ENCODE measurements around the gene FBXL15. TPM values are rescaled to one million over a fixed set of nuclear protein-coding genes. Genes with fewer than 3 reads are reported as not detected.

The FBXL15 gene
- total RNA-seq, 1 donor from 2014 or later: 10.1 TPM

DNA sequence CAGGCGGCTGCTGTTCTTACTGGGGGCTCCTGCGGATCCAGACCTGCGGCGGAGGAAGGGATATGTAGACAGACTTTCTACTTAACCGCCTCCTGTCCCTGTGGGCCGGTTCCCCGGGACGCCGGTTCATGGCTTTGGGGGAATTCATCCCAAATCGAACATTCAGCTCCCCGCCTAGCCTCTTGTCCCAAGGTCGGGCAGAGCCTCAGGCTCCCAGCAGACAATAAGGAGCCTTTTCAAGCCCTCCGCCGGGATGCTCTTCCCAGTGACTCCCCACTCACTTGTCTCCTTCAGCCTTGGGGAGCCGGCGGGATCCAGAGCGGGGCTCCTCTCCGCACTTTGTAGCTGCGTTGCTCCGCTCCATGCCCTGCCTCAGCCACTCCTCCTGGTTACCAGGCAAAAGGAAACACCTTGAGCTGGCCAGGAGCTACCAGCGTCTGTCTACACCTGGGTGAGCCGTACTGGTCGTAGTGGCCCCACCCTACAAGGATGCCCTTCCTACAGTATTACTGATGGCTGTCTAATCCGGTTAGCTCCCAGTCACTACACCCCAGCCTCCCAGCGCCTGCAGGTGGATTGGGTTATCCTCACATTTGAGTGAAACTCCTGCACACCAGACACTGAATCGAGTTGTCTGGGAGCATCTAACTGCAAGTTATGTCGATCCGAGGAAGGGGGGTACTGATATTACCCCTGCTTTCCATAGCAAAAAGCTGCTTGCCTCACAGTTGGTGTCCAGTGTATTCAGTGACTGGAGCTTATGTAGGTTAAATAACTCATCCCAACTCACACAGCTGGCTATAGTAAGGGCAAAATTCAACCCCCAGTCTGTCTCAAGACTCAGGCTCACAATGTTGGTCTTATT lies 30.7 kb downstream of the FBXL15 start, which contains the start of gene C10orf95:
C10orf95 (minus strand) TSS at position 439 of the 865 bp plus-strand sequence. CDS start 450 bp downstream, outside the sequence.
- intact Hi-C loops (cut with micrococcal nuclease): loop anchor here (10.0 kb wide), 1 partner anchor 193 kb away; the partner anchor contains the start of gene TRIM8

DNA sequence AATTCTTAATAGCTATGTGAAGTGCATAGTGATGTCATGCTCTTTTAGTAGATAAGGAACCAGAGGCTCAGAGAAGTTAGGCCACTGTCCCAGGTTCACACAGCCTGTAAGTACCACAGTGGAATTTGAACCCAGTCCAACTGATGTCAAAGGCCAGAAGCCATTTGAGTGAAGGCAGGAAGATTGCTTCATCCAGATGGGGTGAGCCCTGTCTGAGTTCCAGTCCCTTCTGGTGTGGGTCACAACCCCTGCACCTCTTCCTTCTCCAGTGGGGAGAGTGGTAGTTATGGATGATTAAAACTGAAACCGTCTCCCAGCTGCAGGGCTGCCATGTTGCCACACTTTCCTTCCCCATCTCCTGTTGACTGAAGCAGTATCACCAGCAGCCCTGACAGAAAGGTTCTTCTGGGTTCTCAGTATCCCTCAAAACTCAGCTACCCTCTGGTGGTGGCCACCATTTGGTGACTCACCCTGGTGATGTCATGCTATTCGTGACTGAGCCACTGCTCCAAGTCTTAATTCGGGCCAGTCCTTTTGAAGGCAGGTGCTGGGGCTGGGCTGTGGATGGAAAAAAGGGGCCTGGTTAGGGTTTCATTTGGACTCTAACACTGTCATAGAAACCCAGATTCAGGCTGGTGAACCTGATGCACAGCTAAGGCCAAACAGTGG lies 32.2 kb downstream of the FBXL15 start:
- intact Hi-C loops (cut with micrococcal nuclease): loop anchor here (10.0 kb wide), 1 partner anchor 192 kb away; the partner anchor contains the start of gene TRIM8

DNA sequence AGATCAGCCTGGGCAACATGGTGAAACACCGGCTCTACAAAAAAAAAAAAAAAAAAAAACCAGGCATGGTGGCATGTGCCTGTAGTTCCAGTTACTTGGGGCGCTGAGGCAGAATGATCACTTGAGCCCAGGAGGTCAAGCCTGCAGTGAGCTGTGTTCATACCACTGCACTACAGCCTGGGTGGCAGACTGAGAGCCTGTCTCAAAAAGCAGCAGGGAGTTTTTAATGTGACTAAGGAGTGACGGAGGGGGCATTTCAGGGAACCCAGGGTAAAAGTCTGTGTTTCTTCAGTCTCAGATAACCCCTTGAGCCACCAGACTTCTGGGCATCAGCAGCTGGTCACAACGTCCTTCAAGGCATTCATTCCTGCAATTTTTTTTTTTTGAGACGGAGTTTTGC lies 32.9 kb downstream of the FBXL15 start:
- intact Hi-C loops (cut with micrococcal nuclease): loop anchor here (10.0 kb wide), 1 partner anchor 191 kb away; the partner anchor contains the start of gene TRIM8

DNA sequence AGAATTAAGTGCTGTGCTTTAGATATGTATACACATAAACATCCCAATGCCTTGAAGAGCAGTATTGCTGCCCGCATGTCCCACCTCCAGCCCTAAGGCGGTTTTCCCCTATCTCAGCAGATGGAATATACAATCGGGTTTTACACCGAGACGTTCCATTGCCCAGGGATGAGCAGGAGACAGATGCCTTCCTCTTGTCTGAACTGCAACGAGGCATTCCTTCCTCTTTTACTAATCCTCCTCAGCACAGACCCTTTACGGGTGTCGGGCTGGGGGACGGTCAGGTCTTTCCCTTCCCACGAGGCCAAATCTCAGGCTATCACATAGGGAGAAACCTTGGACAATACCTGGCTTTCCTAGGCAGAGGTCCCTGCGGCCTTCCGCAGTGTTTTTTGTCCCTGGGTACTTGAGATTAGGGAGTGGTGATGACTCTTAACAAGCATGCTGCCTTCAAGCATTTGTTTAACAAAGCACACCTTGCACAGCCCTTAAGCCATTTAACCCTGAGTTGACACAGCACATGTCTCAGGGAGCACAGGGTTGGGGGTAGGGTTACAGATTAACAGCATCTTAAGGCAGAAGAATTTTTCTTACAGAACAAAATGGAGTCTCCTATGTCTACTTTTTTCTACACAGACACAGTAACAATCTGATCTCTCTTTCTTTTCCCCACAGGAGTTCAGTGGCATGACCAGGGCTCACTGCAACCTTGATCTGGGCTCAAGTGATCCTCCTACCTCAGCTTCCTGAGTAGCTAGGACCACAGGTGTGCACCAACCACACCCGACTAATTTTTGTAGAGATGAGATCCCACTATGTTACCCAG lies 34.2 kb downstream of the FBXL15 start:
- intact Hi-C loops (cut with micrococcal nuclease): loop anchor here (10.0 kb wide), 1 partner anchor 190 kb away; the partner anchor contains the start of gene TRIM8

- intact Hi-C loops (cut with micrococcal nuclease): loop anchor here (10.0 kb wide), 1 partner anchor 189 kb away; the partner anchor contains the start of gene TRIM8
Observed at GRCh38 chr10:102455893-102456471, 35.3 kb downstream of the FBXL15 start.

- intact Hi-C loops (cut with micrococcal nuclease): loop anchor here (10.0 kb wide), 1 partner anchor 187 kb away; the partner anchor contains the start of gene TRIM8
Observed at GRCh38 chr10:102457591-102458150, 37.0 kb downstream of the FBXL15 start.

DNA sequence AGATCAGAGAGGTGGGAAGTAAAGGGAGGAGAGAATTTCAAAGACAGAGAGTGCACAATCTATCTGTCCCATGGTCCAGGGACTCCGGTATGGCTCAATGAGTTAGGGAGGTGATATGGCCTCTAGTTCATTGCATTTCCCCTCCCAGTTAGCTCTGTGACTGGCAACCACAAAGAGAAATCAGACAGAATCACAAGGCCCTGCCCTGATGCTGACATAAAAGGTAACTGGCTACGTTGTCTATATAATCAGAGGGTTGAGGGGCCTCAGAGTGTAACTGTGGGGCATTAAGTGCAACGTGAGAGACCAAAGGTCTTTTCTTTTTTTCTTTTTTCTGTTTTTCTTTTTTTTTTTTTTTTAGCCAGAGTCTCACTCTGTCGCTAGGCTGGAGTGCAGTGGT lies 38.0 kb downstream of the FBXL15 start:
- intact Hi-C loops (cut with micrococcal nuclease): loop anchor here (10.0 kb wide), 1 partner anchor 186 kb away; the partner anchor contains the start of gene TRIM8

DNA sequence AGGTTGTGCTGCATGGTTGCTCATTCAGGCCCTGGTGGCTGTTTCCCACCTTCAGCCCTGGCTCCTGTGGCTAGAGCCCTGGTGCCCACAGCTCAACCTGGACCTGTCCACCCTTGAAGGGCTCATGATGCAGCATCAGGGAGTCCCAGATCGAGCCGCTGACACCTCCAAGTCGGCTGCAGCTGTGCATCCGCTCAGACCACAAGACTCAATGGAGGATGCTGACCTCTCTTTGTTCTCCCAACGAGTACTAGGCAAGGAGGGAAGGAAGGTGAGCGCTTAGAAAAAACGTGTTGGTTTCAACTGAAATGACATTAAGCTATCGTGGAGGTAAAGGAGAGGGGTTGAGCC lies 40.2 kb downstream of the FBXL15 start:
- intact Hi-C loops (cut with micrococcal nuclease): loop anchor here (1.0 to 5.0 kb wide), 4 partner anchors 11 to 41 kb away; partner anchors contain the start of genes ACTR1A, CUEDC2 and FBXL15

- intact Hi-C loops (cut with micrococcal nuclease): loop anchor here (1.0 to 5.0 kb wide), 4 partner anchors 11 to 41 kb away; partner anchors contain the start of genes ACTR1A, CUEDC2 and FBXL15
Observed at GRCh38 chr10:102461187-102462054, 40.8 kb downstream of the FBXL15 start.

GRCh38 chr10:102462512-102463054 lies 41.9 kb downstream of the FBXL15 start:
- intact Hi-C loops (cut with micrococcal nuclease): loop anchor here (5.0 kb wide), 1 partner anchor 40 kb away; the partner anchor contains the start of gene FBXL15

GRCh38 chr10:102463983-102464382 lies 43.3 kb downstream of the FBXL15 start:
- intact Hi-C loops (cut with micrococcal nuclease): loop anchor here (5.0 kb wide), 1 partner anchor 42 kb away; the partner anchor contains the start of gene FBXL15

DNA sequence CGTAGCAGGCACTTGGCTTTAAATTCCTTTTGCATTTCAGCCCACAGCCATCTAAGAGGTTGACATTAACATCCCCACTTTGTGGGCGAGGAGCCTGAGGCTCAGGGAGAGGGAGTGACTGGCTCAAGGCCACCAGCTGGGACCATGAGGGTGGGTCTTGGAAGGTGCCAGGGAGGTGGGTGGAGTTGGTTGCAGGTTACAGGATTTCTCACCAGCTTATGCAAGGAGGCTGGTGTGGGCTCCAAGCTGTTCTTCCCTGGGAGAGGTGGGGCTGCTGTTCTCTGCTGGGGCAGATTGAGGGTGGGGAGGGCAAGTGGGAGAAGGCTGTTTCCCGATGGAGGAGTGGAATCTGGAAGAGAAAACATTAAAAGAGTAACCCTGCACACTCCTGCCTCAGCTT lies 44.8 kb downstream of the FBXL15 start:
- intact Hi-C loops (cut with micrococcal nuclease): no loop called here

GRCh38 chr10:102467318-102467717 lies 46.7 kb downstream of the FBXL15 start:
- intact Hi-C loops (cut with micrococcal nuclease): no loop called here

DNA sequence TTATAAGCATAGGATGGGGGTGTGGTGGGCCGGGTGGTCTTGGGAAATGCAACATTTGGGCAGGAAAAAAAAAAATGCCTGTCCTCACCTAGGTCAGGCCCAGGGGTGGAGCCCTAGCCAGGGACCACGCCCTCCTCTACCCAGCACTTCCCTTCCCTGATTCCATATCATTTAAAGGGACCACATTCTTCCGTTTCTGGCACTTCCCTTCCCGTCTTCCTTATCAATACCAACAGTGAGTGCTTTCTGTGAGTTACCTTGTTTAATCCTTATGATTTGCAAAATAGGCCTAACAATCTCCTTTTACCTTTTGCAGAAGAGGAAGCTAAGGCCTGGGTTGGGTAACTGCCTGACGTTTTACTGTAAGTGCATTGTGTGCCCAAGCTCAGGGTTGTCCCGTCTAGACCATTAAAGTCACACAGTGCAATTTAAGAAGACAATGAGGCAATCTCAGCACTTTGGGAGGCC lies 47.4 kb downstream of the FBXL15 start:
- intact Hi-C loops (cut with micrococcal nuclease): no loop called here

DNA sequence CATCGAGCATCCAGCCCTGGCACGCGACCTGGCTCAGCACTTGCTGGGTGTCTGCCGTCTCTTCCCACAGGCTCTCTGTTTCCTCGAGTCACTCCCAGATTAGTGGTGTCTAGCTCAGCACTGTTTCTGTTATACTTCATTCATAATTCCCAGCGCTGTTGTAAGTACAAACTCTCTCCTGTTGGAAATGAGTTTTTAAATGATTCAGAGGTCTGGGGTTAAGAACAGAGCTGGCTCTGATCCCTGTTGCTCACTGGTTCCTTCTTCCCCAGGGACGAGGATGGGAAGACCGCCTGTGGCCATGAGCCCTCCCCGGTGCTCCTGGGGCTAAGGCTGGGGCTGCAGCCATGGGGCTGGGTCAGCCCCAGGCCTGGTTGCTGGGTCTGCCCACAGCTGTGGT lies 48.0 kb downstream of the FBXL15 start:
- intact Hi-C loops (cut with micrococcal nuclease): no loop called here

GRCh38 chr10:102470579-102471546 lies 50.2 kb downstream of the FBXL15 start:
- intact Hi-C loops (cut with micrococcal nuclease): no loop called here

All from T-helper 2 cell treated with Interferon-gamma antibody and Interleukin-4, amounts not matched to agents 100 ng/mL and 5 ng/mL, for 36 hours (primary cell).